Amniotic stem cell (primary cell): ENCODE data around the gene PODXL.
"Not testable (repeated sequence)": the region's sequence is repeated elsewhere in the genome, so short reads cannot be mapped to it uniquely, and the experiment has no call there.

Experiments used
- DNase-seq: peaks from one replicate; lab custom pipeline; 2025; lab: John Stamatoyannopoulos, UW

Gene PODXL

DNA sequence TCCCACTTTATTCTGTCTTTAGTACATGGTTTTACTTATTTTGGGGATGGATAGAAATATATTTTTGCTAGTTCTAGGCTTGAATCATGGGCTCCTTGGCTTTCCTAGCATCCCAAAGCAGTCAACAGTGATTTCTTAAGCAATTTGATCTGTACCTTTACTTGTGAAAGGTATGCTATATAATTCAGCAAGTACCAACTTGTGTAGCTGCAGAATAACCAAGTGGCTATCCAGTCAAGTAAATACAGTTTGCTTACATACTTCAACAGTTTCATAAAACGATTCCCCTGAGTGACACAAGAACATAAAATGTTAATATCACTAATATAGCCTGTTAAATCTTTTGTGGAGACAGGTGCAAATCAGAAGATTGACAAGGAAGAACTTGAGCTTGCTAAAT, 67.2 kb downstream of the PODXL start:
- DNase-seq: no peak

DNA sequence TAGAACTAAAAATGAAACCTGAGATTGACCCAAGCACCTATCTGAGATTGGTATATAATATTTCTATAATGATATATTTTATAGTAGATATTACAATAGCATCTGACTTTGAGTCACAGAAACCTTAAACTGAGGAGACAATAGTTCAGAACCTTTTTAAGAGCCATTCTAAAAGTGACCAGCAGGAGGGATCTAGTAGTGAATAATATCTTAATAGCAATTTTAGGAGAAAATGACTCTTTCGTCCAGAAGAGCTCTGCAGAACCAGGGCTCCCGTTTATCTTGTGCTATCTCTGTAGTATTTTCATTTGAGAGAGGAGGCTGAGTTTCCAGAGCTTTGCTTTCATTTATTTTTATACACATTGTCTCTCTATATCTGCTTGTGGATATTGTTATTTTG, 68.1 kb downstream of the PODXL start:
- DNase-seq: no peak

DNA sequence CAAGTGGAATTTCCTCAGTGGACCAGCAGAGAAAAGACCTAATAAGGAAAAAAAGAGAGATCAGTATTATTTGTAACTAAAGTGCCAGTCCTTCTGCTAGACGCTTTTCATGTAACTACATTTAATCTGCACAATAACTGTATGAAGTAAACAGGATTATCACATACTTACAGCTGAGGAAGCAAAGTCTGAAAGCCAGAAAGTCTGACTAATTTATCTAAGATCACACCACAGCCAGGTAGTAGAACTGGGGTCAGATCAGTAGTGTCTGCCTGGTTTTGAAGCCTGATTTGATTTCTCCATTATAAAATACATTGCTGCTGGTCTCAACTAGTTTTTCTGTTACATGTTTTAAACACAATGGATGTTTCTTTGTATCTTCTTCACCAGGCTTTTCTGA, 69.2 kb downstream of the PODXL start:
- no peak for DNase-seq

DNA sequence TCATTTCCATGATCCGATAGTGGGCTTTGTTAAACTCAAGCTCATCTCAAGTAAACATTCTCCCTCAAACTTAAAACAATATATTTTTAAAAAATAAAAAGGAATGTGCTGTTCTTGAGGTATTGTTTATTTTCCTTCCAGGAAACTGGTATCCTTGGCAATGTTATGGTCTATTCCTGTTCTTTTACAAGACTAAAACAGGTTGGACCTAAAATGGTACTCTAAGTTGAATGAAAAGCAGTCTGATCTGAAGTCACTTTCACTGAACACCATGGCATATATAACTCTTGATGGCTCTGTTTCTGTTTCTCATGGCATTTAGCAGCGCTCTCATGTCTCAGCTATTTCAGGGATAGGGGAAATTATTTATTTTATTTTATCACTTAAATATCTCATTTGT, 70.1 kb downstream of the PODXL start:
- DNase-seq: no peak

DNA sequence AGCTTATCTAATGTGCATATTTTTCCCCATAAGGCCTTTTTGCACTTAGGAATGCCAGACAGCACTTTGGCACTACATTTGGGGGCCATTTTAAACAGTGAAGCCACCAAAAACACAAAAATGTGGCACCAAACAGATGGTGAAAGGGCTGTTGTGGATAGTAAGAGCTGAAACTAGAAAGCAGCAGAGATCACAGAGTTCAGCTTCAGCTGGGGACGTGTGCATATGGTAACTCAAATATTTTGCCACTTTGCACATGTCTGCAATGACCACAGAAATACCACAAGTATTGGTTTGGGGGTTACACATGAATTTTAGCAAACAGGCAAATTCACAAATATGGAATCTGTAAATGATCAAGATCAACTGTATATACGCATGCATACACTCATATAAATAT, 72.8 kb downstream of the PODXL start:
- DNase-seq: no peak

DNA sequence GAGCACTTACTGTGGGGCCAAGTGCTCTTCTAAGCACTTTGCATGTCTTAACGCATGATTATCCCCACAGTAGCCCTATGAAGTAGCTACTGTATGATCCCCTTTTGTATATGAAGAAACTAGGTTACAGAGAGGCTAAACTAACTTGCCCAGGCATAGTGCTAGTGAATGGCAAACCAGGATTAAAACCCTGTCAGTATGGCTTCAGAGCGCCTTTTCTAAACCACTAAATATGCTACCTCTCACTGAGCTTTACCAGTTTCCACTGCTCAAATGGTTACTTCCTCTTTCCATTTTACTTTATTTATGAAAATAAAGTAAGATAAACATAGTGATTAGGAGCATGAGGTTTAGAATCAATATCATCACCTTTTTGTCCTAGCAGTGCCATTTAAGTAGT, 73.6 kb downstream of the PODXL start:
- DNase-seq: no peak

DNA sequence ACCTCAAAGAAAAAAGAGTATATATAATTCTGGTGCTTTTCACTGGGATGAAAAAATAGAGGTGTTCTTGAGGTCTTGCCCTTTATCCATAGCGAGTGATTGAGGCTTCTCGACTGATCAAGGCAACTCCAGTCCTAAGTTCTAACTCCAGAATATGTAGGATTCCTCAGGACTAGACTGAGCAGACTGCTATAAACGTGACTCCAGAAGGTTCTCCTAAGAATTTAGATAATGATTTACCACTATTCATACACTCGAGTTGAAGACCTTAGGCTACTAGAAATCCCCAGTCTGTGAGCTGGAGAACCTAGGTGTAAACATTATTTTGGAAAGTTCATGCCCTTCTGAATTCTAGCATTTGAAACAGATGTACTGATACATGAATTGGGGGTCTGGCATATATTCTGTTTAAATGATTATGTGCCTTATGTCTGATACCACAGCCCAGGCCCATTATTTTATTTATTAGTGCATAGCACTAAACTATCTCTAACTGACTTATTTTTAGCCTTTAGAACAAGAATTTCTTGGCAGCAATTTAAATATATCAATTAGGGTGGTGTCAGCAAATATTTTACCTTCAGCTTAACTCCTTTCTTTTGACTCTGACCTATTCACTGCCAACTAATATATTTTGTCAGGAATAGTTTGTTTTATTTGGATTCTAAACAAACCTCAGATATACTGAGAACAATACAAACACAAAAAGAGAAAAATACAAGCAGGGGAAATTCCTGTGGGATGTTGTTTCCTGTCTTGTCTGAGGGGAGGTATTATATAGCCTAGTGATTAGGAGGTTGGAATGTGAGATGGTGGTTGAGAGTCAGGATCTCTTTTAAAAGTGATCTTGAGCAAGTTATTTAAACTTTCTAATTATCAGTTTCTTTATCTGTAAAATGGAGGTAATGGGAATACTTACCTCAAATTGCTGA, 75.8 kb downstream of the PODXL start:
- no peak for DNase-seq

DNA sequence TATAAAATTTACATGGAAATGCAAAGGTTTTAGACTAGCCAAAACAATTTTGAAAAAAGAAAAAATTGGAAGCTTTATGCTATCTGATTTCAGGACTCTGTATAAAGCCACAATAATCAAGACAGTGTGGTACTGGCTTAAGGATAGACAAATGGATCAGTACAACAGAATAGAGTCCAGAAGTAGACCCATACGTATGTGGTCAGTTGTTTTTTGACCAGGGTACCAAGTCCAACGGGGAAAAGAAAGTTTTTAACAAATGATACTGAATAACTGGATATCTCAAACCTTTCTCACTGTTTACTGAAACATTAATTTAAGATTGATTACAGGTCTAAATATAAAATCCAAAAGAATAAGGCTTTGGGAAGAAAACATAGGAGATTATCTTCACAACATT, 79.7 kb downstream of the PODXL start:
- no peak for DNase-seq

DNA sequence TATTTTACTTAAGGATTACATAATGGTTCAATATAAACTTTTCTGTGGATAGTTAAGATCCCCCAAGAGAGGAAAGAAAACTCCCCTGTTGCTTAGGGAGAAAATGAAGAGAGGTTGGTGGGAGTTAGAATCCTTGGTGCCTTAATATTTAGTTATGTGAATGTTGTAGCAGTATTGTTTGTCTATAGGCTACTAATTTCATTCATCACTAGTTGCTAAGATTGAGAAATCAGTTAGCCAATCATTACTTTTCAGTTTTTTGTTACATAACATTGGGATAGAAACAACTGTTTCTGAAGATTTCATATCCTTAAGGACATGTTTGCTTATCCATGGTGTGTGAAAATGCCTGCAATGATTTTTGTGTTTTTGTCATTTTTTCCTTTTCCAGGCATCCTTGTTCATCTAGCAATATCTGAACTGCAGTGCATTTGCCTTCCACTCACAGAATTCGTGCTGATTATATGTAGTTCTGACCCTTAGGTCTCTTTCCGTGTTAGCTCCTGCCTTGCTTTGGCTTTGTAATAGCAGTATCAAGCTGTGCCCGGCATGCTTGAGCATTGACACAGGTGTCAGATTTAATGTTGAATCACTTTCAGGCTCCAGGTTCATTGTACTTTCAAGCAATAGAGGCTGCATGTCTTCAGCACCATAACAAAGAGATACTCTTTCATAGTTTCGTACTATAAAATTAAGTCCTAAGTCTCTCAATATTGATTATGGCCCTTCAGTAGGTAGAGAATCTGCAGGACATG, 85.0 kb downstream of the PODXL start:
- no peak for DNase-seq

DNA sequence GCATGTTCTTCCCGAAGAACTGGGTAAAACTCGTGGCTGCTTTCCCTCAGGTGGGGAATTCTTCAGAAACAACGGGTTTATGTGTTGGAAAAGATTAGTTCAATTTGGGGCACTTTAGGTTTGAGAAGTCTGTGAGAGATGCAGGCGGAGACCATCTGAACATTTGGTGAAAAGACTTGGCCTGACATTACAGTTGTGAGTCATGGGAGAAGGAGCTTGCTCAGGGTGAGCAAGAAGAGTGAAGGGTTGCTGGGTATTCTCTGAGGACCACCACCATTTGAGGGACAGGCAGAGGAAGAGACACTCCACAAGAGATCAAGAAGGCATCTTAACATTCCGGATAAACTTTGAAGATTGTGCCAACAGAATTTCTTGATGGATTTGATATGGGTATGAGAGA, 88.6 kb downstream of the PODXL start:
- DNase-seq: no peak

DNA sequence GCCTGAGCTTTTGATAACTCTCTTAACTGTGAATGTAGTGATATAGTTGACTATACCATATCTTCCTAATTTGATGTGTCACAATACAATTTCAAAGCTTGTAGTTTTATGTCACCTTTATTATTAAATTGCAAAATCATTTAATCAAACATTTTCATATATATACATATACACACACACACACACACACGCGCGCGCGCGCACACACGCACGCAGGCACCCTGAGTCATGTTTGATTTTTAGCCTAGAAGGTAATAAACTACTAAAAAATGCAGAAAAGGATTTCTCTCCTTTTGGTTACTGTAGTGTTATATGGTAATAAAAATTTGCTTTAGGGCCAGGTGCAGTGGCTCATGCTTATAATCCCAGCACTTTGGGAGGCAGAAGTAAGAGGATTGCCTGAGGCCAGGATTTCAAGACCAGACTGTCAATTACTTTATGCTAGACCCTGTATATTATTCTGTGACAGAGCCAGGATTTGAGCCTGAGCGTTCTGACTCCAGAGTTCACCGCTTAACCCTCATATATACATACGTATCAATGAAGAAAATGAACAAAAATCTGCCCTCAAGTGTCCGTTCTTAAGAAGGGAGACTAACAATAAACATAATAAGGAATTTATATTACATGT, 89.6 kb downstream of the PODXL start:
- DNase-seq: no peak

DNA sequence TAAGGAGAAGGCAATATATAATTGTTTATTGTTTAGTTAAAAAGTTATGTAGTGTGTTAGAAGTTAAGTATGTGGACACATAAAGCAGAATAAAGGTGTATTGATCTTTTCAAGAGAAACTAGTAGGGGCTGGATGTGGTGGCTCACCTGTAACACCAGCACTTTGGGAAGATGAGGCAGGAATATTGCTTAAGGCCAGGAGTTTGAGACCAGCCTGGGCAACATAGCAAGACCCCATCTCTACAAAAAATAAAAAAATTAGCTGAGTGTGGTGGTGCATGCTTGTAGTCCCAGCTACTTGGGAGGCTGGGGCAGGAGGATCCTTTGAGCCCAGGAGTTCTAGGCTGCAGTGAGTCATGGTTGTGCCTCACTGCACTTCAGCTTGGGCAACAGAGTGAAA, 93.7 kb downstream of the PODXL start:
- not testable (repeated sequence) for DNase-seq

DNA sequence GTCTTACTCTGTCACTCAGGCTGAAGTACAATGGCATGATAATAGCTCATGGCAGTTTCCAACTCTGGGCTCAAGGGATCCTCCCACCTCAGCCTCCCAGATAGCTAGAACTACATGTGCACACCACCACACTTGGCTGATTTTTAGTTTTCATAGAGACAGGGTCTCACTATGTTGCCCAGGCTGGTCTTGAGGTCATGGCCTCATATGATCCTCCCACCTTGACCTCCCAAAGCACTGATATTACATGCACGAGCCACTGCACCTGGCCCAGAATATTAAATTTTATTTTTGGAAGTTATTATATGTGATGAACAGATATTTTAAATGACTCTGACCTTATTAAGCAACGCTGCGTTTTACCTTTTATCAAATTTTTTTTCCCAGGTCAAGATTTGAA, 94.4 kb downstream of the PODXL start:
- DNase-seq: no peak

DNA sequence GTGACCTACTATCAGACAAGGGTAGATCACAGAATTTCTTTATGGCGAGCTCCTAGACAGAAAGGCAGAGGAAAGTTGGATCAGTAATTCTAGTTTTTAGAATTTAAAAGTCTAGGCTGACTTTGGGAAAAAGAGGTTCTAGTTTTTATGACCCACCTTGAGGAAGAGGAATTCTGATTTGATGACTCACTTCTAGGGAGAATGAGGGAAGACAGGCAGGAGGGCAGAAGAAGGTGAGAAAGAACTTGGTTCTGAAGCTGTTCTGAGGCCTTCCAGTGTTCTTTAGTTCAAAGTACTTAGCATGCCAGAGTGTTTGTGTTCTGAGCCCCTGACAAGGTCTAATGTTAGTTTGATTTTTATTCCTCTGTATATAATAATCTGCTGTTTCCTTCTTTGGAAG, 97.2 kb downstream of the PODXL start:
- DNase-seq: no peak

DNA sequence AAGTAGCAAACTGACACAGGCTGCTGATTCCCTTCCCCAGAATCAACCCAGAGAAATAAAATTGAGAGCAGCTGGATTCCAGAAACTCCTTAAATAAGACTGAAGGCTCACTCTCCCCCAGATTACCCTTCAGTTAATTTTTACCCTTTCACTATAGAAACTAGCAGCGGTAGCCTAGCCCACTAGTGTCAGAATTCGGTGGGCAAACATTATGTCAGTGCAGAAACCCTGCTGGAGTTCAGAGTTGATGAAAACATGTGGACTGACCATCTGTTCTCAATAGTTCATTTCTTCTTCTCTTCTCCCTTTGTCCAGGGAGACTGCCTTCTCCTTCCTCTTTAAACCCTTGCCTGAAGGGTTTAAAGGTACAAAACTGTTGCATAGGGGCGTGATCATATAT, 100.1 kb downstream of the PODXL start:
- no peak for DNase-seq

DNA sequence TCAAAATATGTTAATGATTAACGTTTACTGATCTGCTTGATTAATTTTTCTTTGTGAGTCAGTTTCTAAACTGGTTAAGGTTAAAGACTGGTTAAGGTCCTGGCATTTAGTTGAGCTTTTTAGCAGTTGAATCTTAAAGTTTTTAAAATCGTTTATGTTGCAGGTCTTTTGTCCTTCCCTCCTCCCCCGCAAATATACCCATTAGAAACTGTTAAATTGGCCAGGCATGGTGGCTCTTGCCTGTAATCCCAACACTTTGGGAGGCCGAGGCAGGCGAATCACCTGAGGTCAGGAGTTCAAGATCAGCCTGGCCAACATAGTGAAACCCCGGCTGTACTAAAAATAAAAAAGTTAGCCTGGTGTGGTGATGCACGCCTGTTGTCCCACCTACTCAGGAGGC, 100.9 kb downstream of the PODXL start:
- no peak for DNase-seq

DNA sequence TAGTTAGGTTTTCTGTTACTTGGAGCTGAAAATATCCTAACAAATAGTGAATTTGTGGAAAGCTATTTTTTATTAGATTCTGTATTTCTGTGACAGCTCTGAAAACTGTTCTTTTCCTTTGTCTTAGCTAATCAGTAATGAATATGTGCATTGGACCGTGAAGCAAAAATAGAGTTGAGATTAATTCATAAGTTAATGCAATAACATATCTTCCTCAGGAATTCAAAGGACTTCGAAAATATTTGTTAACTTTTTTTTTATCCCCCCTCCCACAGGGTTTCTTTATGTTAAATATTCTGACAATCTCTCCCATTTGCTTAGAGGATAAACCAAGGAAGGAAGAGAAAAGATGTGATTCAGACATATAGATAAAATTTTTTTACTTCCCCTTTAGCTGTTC, 101.4 kb downstream of the PODXL start:
- DNase-seq: no peak

DNA sequence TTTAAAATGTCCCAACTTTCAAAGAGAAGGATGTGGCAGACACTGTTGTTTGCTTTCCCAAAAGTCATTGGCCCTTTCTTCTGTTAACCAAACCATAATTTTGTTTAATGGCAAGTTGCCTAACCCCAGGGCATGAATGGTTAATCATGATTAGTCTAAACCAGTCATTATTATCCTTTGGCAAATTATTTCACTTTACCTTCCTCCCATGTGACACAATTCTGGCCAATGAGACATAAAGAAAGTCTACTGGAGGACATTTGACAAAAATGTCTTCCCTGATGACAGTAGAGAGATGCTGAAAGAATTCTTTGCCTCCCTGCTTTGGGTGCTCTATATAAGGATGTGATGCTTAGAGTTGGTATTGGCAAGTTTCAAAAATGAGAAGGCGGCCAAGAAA, 101.9 kb downstream of the PODXL start:
- no peak for DNase-seq
